Activated naive CD4-positive, alpha-beta T cell (primary cell): Measurements from ENCODE around the gene LRRC51.
"Not testable (repeated sequence)": the region's sequence is repeated elsewhere in the genome, so short reads cannot be mapped to it uniquely, and the experiment has no call there.

Source experiments
- DNase-seq, 4 experiments: peaks; one replicate each; lab custom pipeline; 2025; lab: John Stamatoyannopoulos, UW

LRRC51 gene

GRCh38 chr11:72139500-72139899 lies 58.9 kb downstream of the LRRC51 start:
- DNase-seq, result no peak

GRCh38 chr11:72140661-72141060 lies 60.0 kb downstream of the LRRC51 start:
- no peak for DNase-seq

DNA sequence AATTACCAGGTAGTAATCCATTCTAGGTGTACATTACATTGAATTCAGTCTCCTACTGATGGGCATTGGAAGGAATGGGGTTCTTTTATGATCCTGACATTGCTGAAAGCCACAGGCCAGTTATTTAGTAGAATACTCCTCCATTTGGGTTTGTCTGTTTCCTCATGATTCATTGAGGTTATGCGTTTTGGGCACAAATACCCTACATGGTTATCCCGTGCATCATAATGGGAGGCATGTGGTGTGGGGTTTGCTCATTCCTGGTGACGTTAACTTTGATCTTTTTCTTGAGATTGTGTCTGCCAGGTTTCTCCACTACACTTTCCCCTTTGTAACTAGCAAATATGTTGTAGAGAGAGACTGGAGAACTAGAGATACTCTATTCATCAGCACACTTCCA lies 60.4 kb downstream of the LRRC51 start:
- no peak for DNase-seq

GRCh38 chr11:72142086-72142485 lies 61.4 kb downstream of the LRRC51 start:
- not testable (repeated sequence) for DNase-seq

DNA sequence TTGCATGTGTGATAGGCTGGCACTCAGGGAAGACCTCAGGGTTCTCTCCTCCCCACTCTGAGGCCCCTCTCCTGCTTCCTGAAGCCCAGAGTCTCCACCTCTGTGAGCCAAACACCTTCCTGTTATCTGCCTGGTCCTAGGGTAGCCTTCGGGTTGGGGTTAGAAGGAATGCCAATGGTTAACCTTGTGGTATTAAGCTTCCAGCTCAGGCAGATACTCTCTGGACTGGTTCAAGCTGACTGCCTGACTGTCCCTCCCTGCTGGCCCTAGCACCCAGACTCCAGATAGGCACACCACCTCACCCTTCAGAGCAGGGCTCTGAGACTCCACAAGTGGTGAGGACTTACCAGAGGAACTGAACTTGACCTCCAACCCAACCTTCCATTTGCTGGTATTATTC lies 61.9 kb downstream of the LRRC51 start:
- DNase-seq, result not testable (repeated sequence)

DNA sequence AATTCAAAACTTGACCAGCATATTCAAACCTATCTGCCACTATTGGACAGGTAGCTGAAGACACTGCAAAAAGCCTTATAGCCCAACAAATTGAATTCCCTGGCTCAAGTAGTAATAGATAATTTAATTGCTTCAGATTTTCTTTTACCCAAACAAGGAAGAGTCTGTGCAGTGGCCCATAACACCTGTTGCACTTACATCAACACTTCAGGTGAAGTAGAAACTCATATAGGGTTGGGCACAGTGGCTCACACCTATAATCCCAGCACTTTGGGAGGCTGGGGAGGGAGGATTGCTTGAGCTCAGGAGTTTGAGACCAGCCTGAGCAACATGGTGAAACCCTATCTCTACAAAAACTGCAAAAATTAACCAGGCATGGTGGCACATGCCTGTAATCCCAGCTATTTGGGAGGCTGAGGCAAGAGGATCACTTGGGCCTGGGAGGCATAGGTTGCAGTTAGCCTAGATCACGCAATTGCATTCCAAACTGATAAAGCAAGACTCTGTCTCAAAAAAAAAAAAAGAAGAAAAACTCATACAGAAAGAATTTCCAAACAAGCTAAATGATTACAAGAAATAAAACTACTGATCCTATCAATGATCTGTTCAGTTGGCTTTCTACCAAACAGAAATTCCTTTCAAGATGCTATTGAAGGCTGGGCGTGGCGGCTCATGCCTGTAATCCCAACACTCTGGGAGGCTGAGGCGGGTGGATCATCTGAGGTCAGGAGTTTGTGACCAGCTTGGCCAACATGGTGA lies 64.3 kb downstream of the LRRC51 start:
- no peak for DNase-seq
